GM21526 (cell line): ENCODE measurements around the gene RRP1.

ENCODE experiments used
- ATAC-seq: cut with Tn5 transposase; IDR thresholded peaks from one replicate; pipeline ENCODE4 v1.9.1; 2021; ENCODE audit warnings: moderate library complexity; ENCODE audit not compliant: unreplicated experiment, low FRiP score

RRP1 gene

GRCh38 chr21:43758111-43758641 is 31.2 kb upstream of the RRP1 start:
- ATAC-seq: no peak

GRCh38 chr21:43758811-43759210 is 30.6 kb upstream of the RRP1 start:
- no peak for ATAC-seq

GRCh38 chr21:43759651-43760050 is 29.7 kb upstream of the RRP1 start:
- ATAC-seq: no peak

- ATAC-seq: no peak
Measured at GRCh38 chr21:43760391-43760958, 28.9 kb upstream of the RRP1 start.

- no peak for ATAC-seq
Measured at GRCh38 chr21:43761886-43762285, 27.5 kb upstream of the RRP1 start.

- no peak for ATAC-seq
Measured at GRCh38 chr21:43762303-43763128, 26.9 kb upstream of the RRP1 start.

- ATAC-seq: no peak
Measured at GRCh38 chr21:43763901-43764523, 25.4 kb upstream of the RRP1 start.

- no peak for ATAC-seq
Measured at GRCh38 chr21:43764576-43765495, 24.5 kb upstream of the RRP1 start.

- no peak for ATAC-seq
Measured at GRCh38 chr21:43766734-43767497, 22.5 kb upstream of the RRP1 start.

GRCh38 chr21:43767498-43767983 is 21.8 kb upstream of the RRP1 start:
- no peak for ATAC-seq

GRCh38 chr21:43767984-43768867 is 21.2 kb upstream of the RRP1 start:
- ATAC-seq: no peak

GRCh38 chr21:43768868-43769167 is 20.6 kb upstream of the RRP1 start:
- ATAC-seq: no peak

- ATAC-seq: no peak
Measured at GRCh38 chr21:43769325-43769958, 19.9 kb upstream of the RRP1 start.

- no peak for ATAC-seq
Measured at GRCh38 chr21:43770066-43770655, 19.2 kb upstream of the RRP1 start.

- no peak for ATAC-seq
Measured at GRCh38 chr21:43771199-43771675, 18.1 kb upstream of the RRP1 start.

GRCh38 chr21:43771698-43772424 is 17.5 kb upstream of the RRP1 start:
- no peak for ATAC-seq

- no peak for ATAC-seq
Measured at GRCh38 chr21:43772425-43772821, 17.0 kb upstream of the RRP1 start.
